HepG2 (cell line): ENCODE measurements around the gene LIPN. TPM values are rescaled to one million over a fixed set of nuclear protein-coding genes. Genes with fewer than 3 reads are reported as not detected.

Experiments
- ATAC-seq: fragments of 200-7000 bp; cut with Tn5 transposase; 3 replicates; pipeline ENCODE4 v1.9.1; 2020; ENCODE audit warnings: mild to moderate bottlenecking, moderate library complexity
- BruUV-seq: library from RNA; stranded (reverse); fragments of 400-500 nt; replicated peaks from 2 replicates; lab custom pipeline; 2021; lab: Mats Ljungman, UMichigan
- CTCF ChIA-PET: fragments of 300-600 bp; formaldehyde crosslinking; extraction: SDS; loops from one replicate; lab custom pipeline; 2021; ENCODE audit warnings: low total read pairs, inconsistent platforms, low intra/inter-chr PET ratio; lab: Yijun Ruan, JAX
- POLR2A ChIA-PET: fragments of 350-600 bp; sonication (Branson Sonifier 250); formaldehyde crosslinking; loops from one replicate; lab custom pipeline; 2020; ENCODE audit warnings: antibody characterized with exemption, inconsistent platforms; lab: Yijun Ruan, JAX
- DNase-seq: peaks from one replicate; pipeline ENCODE4 v3.0.0-alpha.2; 2015; ENCODE audit warnings: low spot score
- FAIRE-seq: peaks from 3 replicates; lab custom pipeline; 2011; peaks lifted over from hg19 to GRCh38; lab: Jason Lieb, UNC
- H2AFZ ChIP-seq: one replicate; pipeline ENCODE4 v1.6.1; 2011; ENCODE audit warnings: low read length, inconsistent platforms
- H3K27ac ChIP-seq: fragments of 300-600 bp; 3 replicates; pipeline ENCODE4 v1.8.0; 2011; ENCODE audit warnings: mixed run types, mild to moderate bottlenecking, mixed read lengths, low read length, inconsistent platforms; ENCODE audit not compliant: insufficient read depth; ENCODE audit errors: extremely low read length
- H3K27me3 ChIP-seq, 2 experiments: fragments of 200-600 bp in 1 of 2; 2 replicates in 1 of 2; 3 replicates in 1 of 2; pipeline versions ENCODE4 v1.6.0 to v1.8.0; 2011; ENCODE audit warnings: low read length in 2 of 2, mild to moderate bottlenecking in 2 of 2, moderate library complexity in 2 of 2, inconsistent platforms in 1 of 2; ENCODE audit not compliant: insufficient read depth in 2 of 2, control insufficient read depth in 1 of 2
- H3K36me3 ChIP-seq, 2 experiments: fragments of 200-600 bp in 1 of 2; replicated peaks in 1 of 2; 2 replicates in 1 of 2; 3 replicates in 1 of 2; pipeline versions ENCODE4 v1.5.1 to v1.8.0; 2011; ENCODE audit warnings: low read length in 2 of 2, inconsistent platforms in 1 of 2; ENCODE audit not compliant: insufficient read depth in 2 of 2, control insufficient read depth in 1 of 2
- H3K4me1 ChIP-seq: 2 replicates; pipeline ENCODE4 v1.5.1; 2012; ENCODE audit warnings: low read length, inconsistent platforms; ENCODE audit not compliant: insufficient read depth
- H3K4me2 ChIP-seq: 2 replicates; pipeline ENCODE4 v1.6.0; 2011; ENCODE audit warnings: low read depth, low read length, inconsistent platforms
- H3K4me3 ChIP-seq, 3 experiments: fragments of 200-600 bp in 1 of 3; sonication (generic), shearing (Covaris generic) in 1 of 3; replicated peaks in 1 of 3; 2 replicates each; pipeline ENCODE4 v1.5.1; 2011 to 2016; ENCODE audit warnings: low read length in 3 of 3, inconsistent platforms in 2 of 3, low read depth in 2 of 3, mild to moderate bottlenecking in 2 of 3, control low read depth in 1 of 3, mixed read lengths in 1 of 3; ENCODE audit not compliant: insufficient read depth in 1 of 3
- H3K79me2 ChIP-seq: one replicate; pipeline ENCODE4 v1.6.1; 2011; ENCODE audit warnings: low read length, inconsistent platforms; ENCODE audit not compliant: insufficient read depth
- H3K9ac ChIP-seq: 2 replicates; pipeline ENCODE4 v1.6.0; 2011; ENCODE audit warnings: mild to moderate bottlenecking, low read depth, low read length, inconsistent platforms; ENCODE audit not compliant: insufficient read depth
- H3K9me3 ChIP-seq: 2 replicates; pipeline ENCODE4 v1.5.1; 2012; ENCODE audit warnings: mild to moderate bottlenecking, low read length
- H4K20me1 ChIP-seq: 2 replicates; pipeline ENCODE4 v1.6.0; 2011; ENCODE audit warnings: inconsistent platforms, mild to moderate bottlenecking, low read length, moderate library complexity; ENCODE audit not compliant: insufficient read depth
- DDIT3 ChIP-seq: sonication (generic); formaldehyde crosslinking; IDR thresholded peaks from 2 replicates; pipeline ENCODE4 v1.4.0; 2020; ENCODE audit warnings: mild to moderate bottlenecking, missing genetic modification reagents
- HCFC1 ChIP-seq: fragments of 150-350 bp; IDR thresholded peaks from 2 replicates; pipeline ENCODE4 v1.6.1; 2014; ENCODE audit warnings: low read depth, low read length
- HNRNPUL1 ChIP-seq: fragments of 200-400 bp; formaldehyde crosslinking; IDR thresholded peaks from 2 replicates; pipeline ENCODE4 v1.6.1; 2017; ENCODE audit warnings: low read depth, mild to moderate bottlenecking, low read length, moderate library complexity
- JUN ChIP-seq: sonication (generic); formaldehyde crosslinking; IDR thresholded peaks from 2 replicates; pipeline ENCODE4 v1.4.0; 2020; ENCODE audit warnings: mild to moderate bottlenecking, missing genetic modification reagents
- LCORL ChIP-seq, 2 experiments: fragments of 450-650 bp in 1 of 2; sonication (generic) in 1 of 2; formaldehyde crosslinking in 1 of 2; IDR thresholded peaks; 2 replicates each; pipeline versions ENCODE4 v1.5.0 to v1.6.1; 2017 to 2020; ENCODE audit warnings: antibody characterized with exemption in 1 of 2, missing genetic modification reagents in 1 of 2
- MEIS1 ChIP-seq: sonication (generic); formaldehyde crosslinking; IDR thresholded peaks from 2 replicates; pipeline ENCODE4 v1.9.0; 2021; ENCODE audit warnings: mild to moderate bottlenecking, missing genetic modification reagents, moderate library complexity, borderline replicate concordance
- MIER3 ChIP-seq: IDR thresholded peaks from 2 replicates; pipeline ENCODE4 v1.6.1; 2016; ENCODE audit warnings: missing compliant biosample characterization, borderline replicate concordance
- NR2F1 ChIP-seq, 2 experiments: fragments of 450-650 bp in 1 of 2; formaldehyde crosslinking in 1 of 2; IDR thresholded peaks; 2 replicates each; pipeline versions ENCODE4 v1.5.0 to v1.6.1; 2016 to 2020; ENCODE audit warnings: mild to moderate bottlenecking in 1 of 2, missing compliant biosample characterization in 1 of 2, missing genetic modification reagents in 1 of 2, moderate library complexity in 1 of 2
- NR2F2 ChIP-seq: IDR thresholded peaks from 2 replicates; pipeline ENCODE4 v1.6.1; 2012; ENCODE audit warnings: low read depth, inconsistent platforms, borderline replicate concordance
- SNAPC4 ChIP-seq: sonication (generic); formaldehyde crosslinking; IDR thresholded peaks from 2 replicates; pipeline ENCODE4 v1.4.0; 2020; ENCODE audit warnings: mild to moderate bottlenecking, missing genetic modification reagents
- SPEN ChIP-seq: sonication (generic); formaldehyde crosslinking; IDR thresholded peaks from 2 replicates; pipeline ENCODE4 v1.5.1; 2020; ENCODE audit warnings: low read depth, mild to moderate bottlenecking, missing genetic modification reagents
- TBX3 ChIP-seq: fragments of 450-650 bp; IDR thresholded peaks from 2 replicates; pipeline ENCODE4 v1.6.1; 2017; ENCODE audit warnings: antibody characterized with exemption, mild to moderate bottlenecking, inconsistent platforms, borderline replicate concordance
- ZNF678 ChIP-seq: sonication (generic); formaldehyde crosslinking; IDR thresholded peaks from 2 replicates; pipeline ENCODE4 v1.4.0; 2020; ENCODE audit warnings: mild to moderate bottlenecking, missing genetic modification reagents
- ZNF746 ChIP-seq: sonication (generic); formaldehyde crosslinking; IDR thresholded peaks from 2 replicates; pipeline ENCODE4 v1.8.0; 2022; ENCODE audit warnings: mild to moderate bottlenecking, missing genetic modification reagents
- WGBS: methylation state at CpG from one replicate; pipeline ENCODE4 v1.1.6; 2017; ENCODE audit warnings: low lambda C conversion rate; 5-methylcytosine and 5-hydroxymethylcytosine counted together
- in situ Hi-C: cut with HindIII; loops from 2 replicates; pipeline ENCODE4 v1.10.0; 2017; ENCODE audit warnings: low pct_unique_long_range_greater_than_20kb; ENCODE audit not compliant: extremely low pct_ligation_motif_present
- intact Hi-C: fragments of 100-400 bp; cut with micrococcal nuclease; formaldehyde crosslinking; loops from one replicate; pipeline ENCODE4 v1.10.0; 2022; ENCODE audit not compliant: unreplicated experiment
- polyA plus RNA-seq, 8 experiments: library from polyadenylated mRNA; depleted of rRNA in 3 of 8; stranded (reverse) in 7 of 8; unstranded in 1 of 8; fragments of >200 nt; fragmentation: Illumina TruSeq in 4 of 8; extraction: Trizol in 4 of 8; gene quantifications; 2 replicates each; pipeline versions ENCODE4 v1.2.1 to v1.2.3, GENCODE V29; 2011 to 2016; ENCODE audit warnings: low read depth in 4 of 8, missing spikeins in 1 of 8, mixed read lengths in 1 of 8; ENCODE audit not compliant: insufficient read depth in 1 of 8
- total RNA-seq, 5 experiments: library from RNA; depleted of rRNA; stranded (reverse); fragments of >200 nt; fragmentation: Illumina TruSeq; extraction: Trizol; gene quantifications; 2 replicates each; pipeline ENCODE4 v1.2.3, GENCODE V29; 2016; ENCODE audit warnings: low read depth in 1 of 5

The LIPN gene
- total and polyA plus RNA-seq, 2 of the 13 experiments (the other 11 are each of a cell fraction or from before 2014, with no cell fraction given): not detected

GRCh38 chr10:88827671-88828070, 67.9 kb downstream of the LIPN start:
- TF ChIP-seq JUN (CRISPR knock-in tag) (no peak), ZNF746 (CRISPR knock-in tag) (no peak), NR2F1 (CRISPR knock-in tag; IDR thresholded peaks at IDR 0.05) (no peak), LCORL (IDR thresholded peaks at IDR 0.05) (no peak), LCORL (CRISPR knock-in tag; IDR thresholded peaks at IDR 0.05) (no peak), HNRNPUL1 (no peak), SPEN (CRISPR knock-in tag) (no peak), HCFC1 (no peak), MEIS1 (CRISPR knock-in tag) (no peak), NR2F2 (no peak), MIER3 (CRISPR knock-in tag) (no peak), TBX3 (no peak), DDIT3 (CRISPR knock-in tag) (no peak), ZNF678 (CRISPR knock-in tag) (no peak), SNAPC4 (no peak)
- 25% methylated on average over 2 of the region's 2 CpGs for WGBS
- H2AFZ ChIP-seq: no peak overlapping the region
- no peak overlapping the region for H3K27ac ChIP-seq
- no peaks in the 10 kb centered on the region for H3K9me3 ChIP-seq
- no peak for DNase-seq
- no peak overlapping the region for H3K4me3 ChIP-seq
- intact Hi-C loops: no loop called here
- H3K27me3 ChIP-seq: 0 out of 5 replicates have a peak, but pooled peaks cover 0 to 4% of the 10 kb centered on the region in 2 experiments
- no peak for ATAC-seq
- H3K4me2 ChIP-seq: no peak overlapping the region
- no peaks in the 10 kb centered on the region for H3K79me2 ChIP-seq
- FAIRE-seq: no peak
- ChIA-PET POLR2A (no interaction called here), CTCF (no interaction called here)
- no peaks in the 10 kb centered on the region for H3K36me3 ChIP-seq
- in situ Hi-C loops: loop anchor here (25.0 kb wide), 1 partner anchor 385 kb away; the partner anchor contains the start of gene CH25H
- H3K9ac ChIP-seq: no peak overlapping the region
- H3K4me1 ChIP-seq: no peaks in the 10 kb centered on the region
- H4K20me1 ChIP-seq: no peaks in the 10 kb centered on the region
- no TSS peak for BruUV-seq
